HUES6 (cell line): Measurements from ENCODE around the gene C5orf15.
A peak's percentile ranks its signal among the peaks of the same experiment; 100 is the strongest.
"Not testable (repeated sequence)": the region's sequence is repeated elsewhere in the genome, so short reads cannot be mapped to it uniquely, and the experiment has no call there.

Source experiments
- H3K27ac ChIP-seq: 2 replicates; pipeline ENCODE4 v1.7.0; 2013; ENCODE audit warnings: low read depth, mild to moderate bottlenecking, low read length, inconsistent platforms
- H3K27me3 ChIP-seq: 2 replicates; pipeline ENCODE4 v1.6.1; 2013; ENCODE audit warnings: low read length; ENCODE audit not compliant: control insufficient read depth, insufficient read depth
- H3K36me3 ChIP-seq: 2 replicates; pipeline ENCODE4 v1.6.1; 2013; ENCODE audit warnings: low read length; ENCODE audit not compliant: control insufficient read depth, insufficient read depth
- H3K4me1 ChIP-seq: 2 replicates; pipeline ENCODE4 v1.6.1; 2013; ENCODE audit warnings: low read length; ENCODE audit not compliant: control insufficient read depth, insufficient read depth
- H3K4me3 ChIP-seq: 2 replicates; pipeline ENCODE4 v1.5.1; 2013; ENCODE audit warnings: low read depth, low read length
- H3K9ac ChIP-seq: one replicate; pipeline ENCODE4 v1.6.1; 2013; ENCODE audit warnings: mild to moderate bottlenecking, low read length
- H3K9me3 ChIP-seq: 2 replicates; pipeline ENCODE4 v1.6.1; 2013; ENCODE audit warnings: low read depth, low read length; ENCODE audit not compliant: control insufficient read depth, insufficient read depth

Gene C5orf15

GRCh38 chr5:133975546-133975945 lies 7.1 kb upstream of the C5orf15 start:
- H3K9ac ChIP-seq, H3K27me3 ChIP-seq, H3K4me1 ChIP-seq, H3K4me3 ChIP-seq, H3K27ac ChIP-seq, H3K9me3 ChIP-seq: not testable (repeated sequence)
- H3K36me3 ChIP-seq, result peaks cover 83% of the 10 kb centered on the region

GRCh38 chr5:133974142-133974541 lies 5.7 kb upstream of the C5orf15 start:
- H3K27ac ChIP-seq, result no peak overlapping the region
- H3K9ac ChIP-seq, result no peak overlapping the region
- H3K4me3 ChIP-seq, result no peak overlapping the region
- H3K27me3 ChIP-seq, result no peaks in the 10 kb centered on the region
- no peaks in the 10 kb centered on the region for H3K4me1 ChIP-seq
- H3K36me3 ChIP-seq, result peaks cover 71% of the 10 kb centered on the region
- H3K9me3 ChIP-seq, result no peaks in the 10 kb centered on the region

GRCh38 chr5:133970325-133970909 lies 2.0 kb upstream of the C5orf15 start:
- Histone ChIP-seq H3K27ac (no peak overlapping the region), H3K9ac (no peak overlapping the region), H3K4me1 (peaks cover 7% of the 10 kb centered on the region; the same call in 1 of the 2 replicates), H3K27me3 (no peaks in the 10 kb centered on the region), H3K4me3 (no peak overlapping the region), H3K36me3 (peaks cover 35% of the 10 kb centered on the region), H3K9me3 (no peaks in the 10 kb centered on the region)

- Histone ChIP-seq H3K36me3 (peaks cover 28% of the 10 kb centered on the region), H3K4me3 (no peak overlapping the region), H3K27me3 (no peaks in the 10 kb centered on the region), H3K9ac (no peak overlapping the region), H3K27ac (no peak overlapping the region), H3K4me1 (peaks cover 7% of the 10 kb centered on the region; the same call in 1 of the 2 replicates), H3K9me3 (no peaks in the 10 kb centered on the region)
Observed at GRCh38 chr5:133969654-133970324, 1.4 kb upstream of the C5orf15 start.

- peaks cover 7% of the 10 kb centered on the region; the same call in 1 of the 2 replicates for H3K4me1 ChIP-seq
- H3K36me3 ChIP-seq, result peaks cover 8% of the 10 kb centered on the region
- H3K4me3 ChIP-seq, result peak overlapping the region; percentile 95
- no peaks in the 10 kb centered on the region for H3K9me3 ChIP-seq
- no peaks in the 10 kb centered on the region for H3K27me3 ChIP-seq
- H3K27ac ChIP-seq, result peak overlapping the region; percentile 65; the same call in 1 of the 2 replicates
- peak overlapping the region; percentile 90 for H3K9ac ChIP-seq
Observed at GRCh38 chr5:133967698-133968203, 674 bp downstream of the C5orf15 start.

GRCh38 chr5:133967124-133967523 lies 1.3 kb downstream of the C5orf15 start:
- Histone ChIP-seq H3K36me3 (peaks cover 6% of the 10 kb centered on the region), H3K9me3 (no peaks in the 10 kb centered on the region), H3K27me3 (no peaks in the 10 kb centered on the region), H3K4me3 (peak overlapping the region; percentile 95), H3K4me1 (peaks cover 7% of the 10 kb centered on the region; the same call in 1 of the 2 replicates), H3K9ac (no peak overlapping the region), H3K27ac (no peak overlapping the region)

GRCh38 chr5:133966090-133966489 lies 2.3 kb downstream of the C5orf15 start:
- no peak overlapping the region for H3K4me3 ChIP-seq
- no peaks in the 10 kb centered on the region for H3K27me3 ChIP-seq
- no peak overlapping the region for H3K9ac ChIP-seq
- H3K4me1 ChIP-seq, result peaks cover 7% of the 10 kb centered on the region; the same call in 1 of the 2 replicates
- peaks cover under 1% of the 10 kb centered on the region for H3K36me3 ChIP-seq
- H3K27ac ChIP-seq, result no peak overlapping the region
- H3K9me3 ChIP-seq, result no peaks in the 10 kb centered on the region

- Histone ChIP-seq H3K9me3 (no peaks in the 10 kb centered on the region), H3K9ac (no peak overlapping the region), H3K27ac (no peak overlapping the region), H3K4me3 (no peak overlapping the region), H3K36me3 (peaks cover 12% of the 10 kb centered on the region), H3K4me1 (peaks cover 7% of the 10 kb centered on the region; the same call in 1 of the 2 replicates), H3K27me3 (no peaks in the 10 kb centered on the region)
Observed at GRCh38 chr5:133963493-133964128, 4.8 kb downstream of the C5orf15 start.

GRCh38 chr5:133962801-133963476 lies 5.5 kb downstream of the C5orf15 start:
- no peak overlapping the region for H3K4me3 ChIP-seq
- peaks cover 7% of the 10 kb centered on the region; the same call in 1 of the 2 replicates for H3K4me1 ChIP-seq
- H3K9ac ChIP-seq, result no peak overlapping the region
- H3K36me3 ChIP-seq, result peaks cover 14% of the 10 kb centered on the region
- no peak overlapping the region for H3K27ac ChIP-seq
- no peaks in the 10 kb centered on the region for H3K27me3 ChIP-seq
- no peaks in the 10 kb centered on the region for H3K9me3 ChIP-seq

GRCh38 chr5:133962131-133962530 lies 6.3 kb downstream of the C5orf15 start:
- Histone ChIP-seq H3K36me3 (peaks cover 21% of the 10 kb centered on the region), H3K27ac (no peak overlapping the region), H3K9me3 (no peaks in the 10 kb centered on the region), H3K9ac (no peak overlapping the region), H3K27me3 (no peaks in the 10 kb centered on the region), H3K4me1 (peaks cover 2% of the 10 kb centered on the region; the same call in 1 of the 2 replicates), H3K4me3 (no peak overlapping the region)
